ENCODE results near the gene SULT6B1.
"Not testable (repeated sequence)": the region's sequence is repeated elsewhere in the genome, so short reads cannot be mapped to it uniquely, and the experiment has no call there.

The SULT6B1 gene

GRCh38 chr2:37195862-37196319 is 7.4 kb upstream of the SULT6B1 start:
- not testable (repeated sequence) for DNase-seq

- DNase-seq = no peak
These were observed 4.1 kb upstream of the SULT6B1 start for GRCh38 chr2:37192551-37192950.

GRCh38 chr2:37191747-37192146 is 3.3 kb upstream of the SULT6B1 start:
- no peak for DNase-seq

GRCh38 chr2:37191253-37191652 is 2.8 kb upstream of the SULT6B1 start:
- DNase-seq = no peak

- DNase-seq = no peak
These were observed 1.8 kb upstream of the SULT6B1 start for GRCh38 chr2:37190290-37190689.

- DNase-seq = no peak
These were observed 1.1 kb upstream of the SULT6B1 start for GRCh38 chr2:37189452-37190153.

- no peak for DNase-seq
These were observed 6.5 kb downstream of the SULT6B1 start for GRCh38 chr2:37181726-37182684.

GRCh38 chr2:37180640-37181039 is 7.8 kb downstream of the SULT6B1 start:
- no peak for DNase-seq

- DNase-seq = no peak
These were observed 8.3 kb downstream of the SULT6B1 start for GRCh38 chr2:37180006-37180639.

- no peak for DNase-seq
These were observed 14.7 kb downstream of the SULT6B1 start for GRCh38 chr2:37173741-37174140.

GRCh38 chr2:37171624-37171950 is 16.9 kb downstream of the SULT6B1 start:
- DNase-seq = no peak

GRCh38 chr2:37168217-37168981 is 20.1 kb downstream of the SULT6B1 start:
- no peak for DNase-seq

- no peak for DNase-seq
These were observed 20.8 kb downstream of the SULT6B1 start for GRCh38 chr2:37167636-37168180.

- no peak for DNase-seq
These were observed 23.7 kb downstream of the SULT6B1 start for GRCh38 chr2:37164757-37165156.

- peak; percentile 92 for DNase-seq
These were observed 31.4 kb downstream of the SULT6B1 start, which contains the start of gene EIF2AK2 for GRCh38 chr2:37156857-37157714. EIF2AK2 (minus strand) TSS chr2:37156980; CDS start chr2:37147806, 9,174 bp downstream.

- DNase-seq = no peak
These were observed 32.2 kb downstream of the SULT6B1 start for GRCh38 chr2:37156071-37156856.

GRCh38 chr2:37154785-37155184 is 33.7 kb downstream of the SULT6B1 start:
- DNase-seq = no peak

GRCh38 chr2:37153224-37153623 is 35.2 kb downstream of the SULT6B1 start:
- no peak for DNase-seq

- DNase-seq = no peak
These were observed 38.7 kb downstream of the SULT6B1 start for GRCh38 chr2:37149626-37150322.

GRCh38 chr2:37148325-37148724 is 40.1 kb downstream of the SULT6B1 start:
- DNase-seq = no peak

All from activated effector memory CD4-positive, alpha-beta T cell treated with anti-CD3 and anti-CD28 coated beads, Interleukin-2, amount 50 U/mL, for 16 hours (primary cell).